ENCODE data around the gene KPNB1.

Gene KPNB1

DNA sequence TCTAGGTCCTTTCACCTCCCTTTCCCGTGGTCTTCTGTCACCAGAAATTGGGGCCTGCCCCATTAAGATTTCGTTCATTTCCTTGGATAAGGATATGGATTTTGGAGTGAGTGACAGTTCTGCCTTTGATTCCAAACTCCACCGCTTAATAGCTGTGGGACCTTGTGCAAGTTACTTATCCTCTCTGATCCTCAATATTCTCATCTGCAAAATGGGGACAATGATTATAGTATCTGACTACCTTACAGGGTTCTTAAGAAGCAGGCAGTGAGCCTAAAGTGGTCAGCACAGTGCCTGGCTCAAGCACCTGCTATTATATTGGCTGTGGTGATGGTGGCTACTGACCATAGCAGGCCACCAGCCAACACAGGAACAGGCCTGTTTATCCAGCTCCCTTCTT, 59.9 kb downstream of the KPNB1 start:
- TF ChIP-seq, protein P1, sequence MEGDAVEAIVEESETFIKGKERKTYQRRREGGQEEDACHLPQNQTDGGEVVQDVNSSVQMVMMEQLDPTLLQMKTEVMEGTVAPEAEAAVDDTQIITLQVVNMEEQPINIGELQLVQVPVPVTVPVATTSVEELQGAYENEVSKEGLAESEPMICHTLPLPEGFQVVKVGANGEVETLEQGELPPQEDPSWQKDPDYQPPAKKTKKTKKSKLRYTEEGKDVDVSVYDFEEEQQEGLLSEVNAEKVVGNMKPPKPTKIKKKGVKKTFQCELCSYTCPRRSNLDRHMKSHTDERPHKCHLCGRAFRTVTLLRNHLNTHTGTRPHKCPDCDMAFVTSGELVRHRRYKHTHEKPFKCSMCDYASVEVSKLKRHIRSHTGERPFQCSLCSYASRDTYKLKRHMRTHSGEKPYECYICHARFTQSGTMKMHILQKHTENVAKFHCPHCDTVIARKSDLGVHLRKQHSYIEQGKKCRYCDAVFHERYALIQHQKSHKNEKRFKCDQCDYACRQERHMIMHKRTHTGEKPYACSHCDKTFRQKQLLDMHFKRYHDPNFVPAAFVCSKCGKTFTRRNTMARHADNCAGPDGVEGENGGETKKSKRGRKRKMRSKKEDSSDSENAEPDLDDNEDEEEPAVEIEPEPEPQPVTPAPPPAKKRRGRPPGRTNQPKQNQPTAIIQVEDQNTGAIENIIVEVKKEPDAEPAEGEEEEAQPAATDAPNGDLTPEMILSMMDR (IDR thresholded peaks at IDR 0.05; ENCODE audit: insufficient read depth, low read length) = no peak
- TF ChIP-seq, protein P2, sequence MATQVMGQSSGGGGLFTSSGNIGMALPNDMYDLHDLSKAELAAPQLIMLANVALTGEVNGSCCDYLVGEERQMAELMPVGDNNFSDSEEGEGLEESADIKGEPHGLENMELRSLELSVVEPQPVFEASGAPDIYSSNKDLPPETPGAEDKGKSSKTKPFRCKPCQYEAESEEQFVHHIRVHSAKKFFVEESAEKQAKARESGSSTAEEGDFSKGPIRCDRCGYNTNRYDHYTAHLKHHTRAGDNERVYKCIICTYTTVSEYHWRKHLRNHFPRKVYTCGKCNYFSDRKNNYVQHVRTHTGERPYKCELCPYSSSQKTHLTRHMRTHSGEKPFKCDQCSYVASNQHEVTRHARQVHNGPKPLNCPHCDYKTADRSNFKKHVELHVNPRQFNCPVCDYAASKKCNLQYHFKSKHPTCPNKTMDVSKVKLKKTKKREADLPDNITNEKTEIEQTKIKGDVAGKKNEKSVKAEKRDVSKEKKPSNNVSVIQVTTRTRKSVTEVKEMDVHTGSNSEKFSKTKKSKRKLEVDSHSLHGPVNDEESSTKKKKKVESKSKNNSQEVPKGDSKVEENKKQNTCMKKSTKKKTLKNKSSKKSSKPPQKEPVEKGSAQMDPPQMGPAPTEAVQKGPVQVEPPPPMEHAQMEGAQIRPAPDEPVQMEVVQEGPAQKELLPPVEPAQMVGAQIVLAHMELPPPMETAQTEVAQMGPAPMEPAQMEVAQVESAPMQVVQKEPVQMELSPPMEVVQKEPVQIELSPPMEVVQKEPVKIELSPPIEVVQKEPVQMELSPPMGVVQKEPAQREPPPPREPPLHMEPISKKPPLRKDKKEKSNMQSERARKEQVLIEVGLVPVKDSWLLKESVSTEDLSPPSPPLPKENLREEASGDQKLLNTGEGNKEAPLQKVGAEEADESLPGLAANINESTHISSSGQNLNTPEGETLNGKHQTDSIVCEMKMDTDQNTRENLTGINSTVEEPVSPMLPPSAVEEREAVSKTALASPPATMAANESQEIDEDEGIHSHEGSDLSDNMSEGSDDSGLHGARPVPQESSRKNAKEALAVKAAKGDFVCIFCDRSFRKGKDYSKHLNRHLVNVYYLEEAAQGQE (IDR thresholded peaks at IDR 0.05; ENCODE audit: insufficient replicate concordance, low read depth) = no peak
- TF ChIP-seq POLR2AphosphoS5 (IDR thresholded peaks at IDR 0.05; ENCODE audit: low read depth) = no peak
- TF ChIP-seq SPI1 (IDR thresholded peaks at IDR 0.05; ENCODE audit: borderline replicate concordance, low read depth) = no peak
- no peak for TF ChIP-seq GABPA (IDR thresholded peaks at IDR 0.05; ENCODE audit: low read depth)
- H3K4me3 ChIP-seq (replicated peaks; ENCODE audit: insufficient read depth, low read length) = no peak overlapping the region
- H3K27ac ChIP-seq (replicated peaks) = no peak overlapping the region
- peaks cover 9% of the 10 kb centered on the region for H3K27me3 ChIP-seq (ENCODE audit: insufficient read depth, poor library complexity, severe bottlenecking)
- DNase-seq (ENCODE audit: low read depth in 1 of 2, low spot score in 1 of 2) = no peak

DNA sequence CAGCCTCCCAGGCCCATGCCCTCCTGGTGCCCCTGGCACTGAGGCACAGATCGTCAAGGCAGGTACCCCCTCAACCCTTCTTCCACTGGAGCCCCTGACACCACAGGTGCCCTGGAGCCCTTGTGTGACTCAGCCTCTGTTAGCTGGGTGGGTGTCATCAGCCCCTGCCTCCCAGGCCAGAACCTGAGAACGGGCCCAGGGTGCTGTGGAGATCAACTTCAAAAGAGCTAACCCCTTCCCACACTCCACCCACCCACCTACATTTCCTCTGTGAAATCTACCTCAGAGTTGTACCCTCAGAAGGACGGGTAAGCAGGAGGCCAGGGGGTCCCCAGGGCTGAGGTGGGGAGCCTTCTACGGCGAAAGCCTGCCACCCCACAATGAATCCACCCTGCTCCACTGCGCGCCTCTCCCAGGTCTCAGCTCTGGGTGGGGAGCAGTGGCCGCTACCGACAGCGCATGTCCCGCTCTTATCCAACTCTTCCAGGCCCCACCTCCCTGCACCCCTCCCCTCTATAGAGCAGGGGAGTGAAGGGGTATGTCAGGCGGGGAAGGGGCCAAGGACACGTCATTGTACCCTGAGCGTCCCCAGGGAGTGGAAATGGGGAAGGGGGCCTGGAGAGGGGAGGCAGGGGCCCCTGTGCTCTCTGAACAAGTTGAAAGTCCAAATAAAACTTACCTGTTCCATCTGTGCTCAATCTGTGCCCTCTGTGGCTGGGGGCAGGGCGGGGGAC, 61.8 kb downstream of the KPNB1 start:
- peaks cover 9% of the 10 kb centered on the region for H3K27me3 ChIP-seq (ENCODE audit: insufficient read depth, poor library complexity, severe bottlenecking)
- H3K4me3 ChIP-seq (replicated peaks; ENCODE audit: insufficient read depth, low read length) = no peak overlapping the region
- DNase-seq (ENCODE audit: low read depth in 1 of 2, low spot score in 1 of 2) = no peak
- TF ChIP-seq, protein P1 (IDR thresholded peaks at IDR 0.05; ENCODE audit: insufficient read depth, low read length) = no peak
- TF ChIP-seq, protein P2 (IDR thresholded peaks at IDR 0.05; ENCODE audit: insufficient replicate concordance, low read depth) = no peak
- no peak overlapping the region for H3K27ac ChIP-seq (replicated peaks)

DNA sequence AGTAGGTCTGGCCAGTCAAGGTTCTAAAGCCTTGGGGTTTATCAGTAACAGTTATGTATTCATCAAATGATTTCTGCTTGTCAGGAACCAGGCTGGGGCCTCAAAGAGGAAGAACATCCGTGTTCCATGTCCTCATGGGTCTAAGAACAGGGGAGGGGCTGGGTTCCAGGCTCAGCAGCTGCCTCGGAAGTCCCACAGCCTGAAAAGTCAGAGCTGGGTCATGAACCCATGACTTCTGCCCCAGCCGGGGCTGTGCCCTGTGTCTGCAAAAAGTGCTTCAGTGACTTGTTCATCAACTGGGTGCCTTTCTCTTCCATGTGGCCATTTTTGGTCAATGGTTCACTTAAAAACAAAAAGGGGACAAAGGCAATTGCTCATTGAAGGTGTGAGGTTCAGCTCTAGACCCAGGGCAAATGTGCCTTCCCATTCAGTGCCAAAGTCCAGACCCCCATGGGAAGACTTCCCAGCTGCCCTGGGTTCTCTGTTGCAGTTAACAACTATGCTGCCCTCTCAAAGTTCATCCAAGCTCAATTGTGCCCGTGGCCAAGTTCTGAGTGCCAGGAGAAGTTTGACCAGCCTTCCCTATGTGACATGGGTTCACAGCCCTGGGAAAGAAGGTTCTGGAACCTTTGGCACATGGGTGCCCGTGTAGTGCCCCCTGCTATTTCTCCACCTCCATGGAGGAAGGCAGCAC, 62.8 kb downstream of the KPNB1 start:
- H3K27ac ChIP-seq (replicated peaks) = no peak overlapping the region
- no peak for TF ChIP-seq POLR2AphosphoS5 (IDR thresholded peaks at IDR 0.05; ENCODE audit: low read depth)
- no peak for TF ChIP-seq SPI1 (IDR thresholded peaks at IDR 0.05; ENCODE audit: borderline replicate concordance, low read depth)
- TF ChIP-seq, protein P1 (IDR thresholded peaks at IDR 0.05; ENCODE audit: insufficient read depth, low read length) = no peak
- TF ChIP-seq GABPA (IDR thresholded peaks at IDR 0.05; ENCODE audit: low read depth) = no peak
- TF ChIP-seq, protein P2 (IDR thresholded peaks at IDR 0.05; ENCODE audit: insufficient replicate concordance, low read depth) = no peak
- peak in 1 of 2 experiments; percentile 36 for DNase-seq (ENCODE audit: low read depth in 1 of 2, low spot score in 1 of 2)
- peaks cover 9% of the 10 kb centered on the region for H3K27me3 ChIP-seq (ENCODE audit: insufficient read depth, poor library complexity, severe bottlenecking)
- no peak overlapping the region for H3K4me3 ChIP-seq (replicated peaks; ENCODE audit: insufficient read depth, low read length)
